Activated CD8-positive, alpha-beta T cell treated with anti-CD3 and anti-CD28 coated beads, Interleukin-2, amount 10 ng/mL, durations not matched to agents 7 days and 5 days (primary cell): ENCODE data around the gene ENTHD1. TPM values are rescaled to one million over a fixed set of nuclear protein-coding genes. Genes with fewer than 3 reads are reported as not detected.

Experiments
- ATAC-seq: fragments of 150-1000 bp; cut with Tn5 transposase; one replicate; pipeline ENCODE4 v1.10.0; 2021; ENCODE audit warnings: moderate library complexity
- CTCF ChIA-PET: fragments of 350-600 bp; sonication (Branson Sonifier 250); formaldehyde crosslinking; loops from one replicate; lab custom pipeline; 2021; ENCODE audit warnings: antibody characterized with exemption; lab: Charles Lee
- POLR2A ChIA-PET: fragments of 350-600 bp; sonication (Branson Sonifier 250); formaldehyde crosslinking; loops from one replicate; lab custom pipeline; 2021; ENCODE audit warnings: antibody characterized with exemption; lab: Charles Lee
- DNase-seq: peaks from one replicate; pipeline ENCODE4 v3.0.0-alpha.2; 2020
- H3K27ac Mint-ChIP-seq: one replicate; pipeline ENCODE4 v1.8.0; 2021; ENCODE audit warnings: mild to moderate bottlenecking, mixed read lengths
- H3K27me3 Mint-ChIP-seq: one replicate; pipeline ENCODE4 v1.8.0; 2021; ENCODE audit warnings: low read depth, mixed read lengths
- H3K36me3 Mint-ChIP-seq: one replicate; pipeline ENCODE4 v1.8.0; 2021; ENCODE audit warnings: low read depth, mixed read lengths
- H3K4me1 Mint-ChIP-seq: one replicate; pipeline ENCODE4 v1.8.0; 2021; ENCODE audit warnings: low read depth, mixed read lengths
- H3K4me3 Mint-ChIP-seq: one replicate; pipeline ENCODE4 v1.8.0; 2021; ENCODE audit warnings: mild to moderate bottlenecking, mixed read lengths
- H3K9me3 Mint-ChIP-seq: one replicate; pipeline ENCODE4 v1.8.0; 2022; ENCODE audit warnings: mixed read lengths; ENCODE audit not compliant: insufficient read depth
- total RNA-seq, 2 experiments: library from RNA; stranded (reverse); gene quantifications; one replicate each; pipeline ENCODE4 v1.2.3, GENCODE V29; 2021

Gene ENTHD1
- total RNA-seq, 2 experiments from 2014 or later, result 0.11 TPM; not detected in 1

DNA sequence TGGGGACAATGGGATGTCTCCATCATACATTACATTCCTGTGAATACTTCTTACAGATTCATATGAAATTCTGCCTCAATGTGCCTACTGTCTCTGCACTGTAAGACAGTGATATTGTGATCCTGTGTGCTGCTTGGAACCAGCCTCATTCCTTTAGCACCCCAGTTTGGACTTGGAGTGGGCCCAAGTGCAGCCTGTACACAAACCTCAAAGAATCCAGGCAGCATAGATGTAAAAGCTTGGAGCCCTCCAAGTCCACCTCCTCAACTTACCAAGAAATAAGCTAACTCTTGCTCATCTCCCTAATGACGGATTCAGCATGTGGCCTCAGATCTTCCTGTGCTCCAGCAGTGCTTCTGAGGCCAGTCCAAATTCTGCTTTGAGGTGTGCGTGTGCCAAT lies 31.7 kb upstream of the ENTHD1 start:
- Mint-ChIP-seq H3K27ac (no peak overlapping the region), H3K4me1 (peaks cover 54% of the 10 kb centered on the region), H3K4me3 (no peak overlapping the region), H3K9me3 (no peaks in the 10 kb centered on the region), H3K27me3 (no peaks in the 10 kb centered on the region), H3K36me3 (peaks cover 56% of the 10 kb centered on the region)
- ChIA-PET CTCF (interaction anchor here (0.9 to 11.3 kb wide), 11 partner anchors 8 to 423 kb away, joined by 3 to 242 read pairs (median 6); partner anchors contain the start of gene GRAP2), POLR2A (interaction anchor here (0.6 to 11.3 kb wide), 10 partner anchors 8 to 151 kb away, joined by 3 to 412 read pairs (median 6); partner anchors contain the start of gene GRAP2)
- ATAC-seq, result peak; percentile 0
- no peak for DNase-seq

DNA sequence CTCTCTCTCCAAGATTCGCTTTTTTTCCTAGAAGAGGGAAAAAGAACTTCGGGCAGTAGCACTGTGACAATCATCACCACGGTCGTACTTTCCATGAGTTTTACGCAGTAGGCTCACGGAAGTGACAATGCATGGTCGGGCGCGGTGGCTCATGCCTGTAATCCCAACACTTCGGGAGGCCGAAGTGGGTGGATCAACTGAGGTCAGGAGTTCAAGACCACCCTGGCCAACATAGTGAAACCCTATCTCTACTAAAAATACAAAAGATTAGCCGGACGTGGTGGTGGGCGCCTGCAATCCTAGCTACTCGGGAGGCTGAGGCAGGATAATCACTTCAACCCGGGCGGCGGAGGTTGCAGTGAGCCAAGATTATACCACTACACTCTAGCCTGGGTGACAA lies 30.7 kb upstream of the ENTHD1 start:
- peaks cover 66% of the 10 kb centered on the region for H3K36me3 Mint-ChIP-seq
- no peak overlapping the region for H3K4me3 Mint-ChIP-seq
- ATAC-seq (no peak), DNase-seq (no peak)
- peaks cover 64% of the 10 kb centered on the region for H3K4me1 Mint-ChIP-seq
- no peaks in the 10 kb centered on the region for H3K9me3 Mint-ChIP-seq
- POLR2A ChIA-PET, result interaction anchor here (1.1 to 11.3 kb wide), 5 partner anchors 9 to 24 kb away, joined by 5 to 412 read pairs (median 17); partner anchors contain the start of gene GRAP2
- H3K27me3 Mint-ChIP-seq, result no peaks in the 10 kb centered on the region
- CTCF ChIA-PET, result interaction anchor here (0.9 to 11.3 kb wide), 8 partner anchors 9 to 424 kb away, joined by 3 to 242 read pairs (median 14); no protein-coding TSS in a partner anchor
- no peak overlapping the region for H3K27ac Mint-ChIP-seq

DNA sequence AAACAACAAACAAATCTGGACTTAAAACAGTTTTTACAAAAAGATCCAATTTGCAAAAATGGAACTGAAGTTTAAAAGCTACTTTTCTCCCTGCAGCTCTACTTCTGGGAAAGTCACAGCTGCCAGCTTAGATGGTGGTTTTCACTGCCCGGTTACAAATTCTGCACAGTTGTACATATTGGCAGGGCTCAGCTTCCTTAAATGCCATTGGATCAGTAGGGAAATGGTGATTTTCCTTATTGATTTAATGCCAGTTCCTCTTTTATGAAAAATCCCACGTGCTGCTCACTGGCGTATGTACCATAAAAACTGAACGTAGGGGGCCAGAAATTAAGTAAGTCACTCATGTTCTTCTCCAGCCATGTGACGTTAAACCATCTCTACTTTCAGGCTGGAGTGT lies 30.1 kb upstream of the ENTHD1 start:
- Mint-ChIP-seq H3K36me3 (peaks cover 66% of the 10 kb centered on the region), H3K27ac (no peak overlapping the region), H3K27me3 (no peaks in the 10 kb centered on the region), H3K9me3 (no peaks in the 10 kb centered on the region), H3K4me1 (peaks cover 65% of the 10 kb centered on the region), H3K4me3 (no peak overlapping the region)
- POLR2A ChIA-PET, result interaction anchor here (1.7 to 11.3 kb wide), 3 partner anchors 9 to 23 kb away, joined by 8 to 412 read pairs (median 17); partner anchors contain the start of gene GRAP2
- CTCF ChIA-PET, result interaction anchor here (1.9 to 11.3 kb wide), 5 partner anchors 10 to 100 kb away, joined by 6 to 242 read pairs (median 42); no protein-coding TSS in a partner anchor
- ATAC-seq, result no peak
- no peak for DNase-seq

DNA sequence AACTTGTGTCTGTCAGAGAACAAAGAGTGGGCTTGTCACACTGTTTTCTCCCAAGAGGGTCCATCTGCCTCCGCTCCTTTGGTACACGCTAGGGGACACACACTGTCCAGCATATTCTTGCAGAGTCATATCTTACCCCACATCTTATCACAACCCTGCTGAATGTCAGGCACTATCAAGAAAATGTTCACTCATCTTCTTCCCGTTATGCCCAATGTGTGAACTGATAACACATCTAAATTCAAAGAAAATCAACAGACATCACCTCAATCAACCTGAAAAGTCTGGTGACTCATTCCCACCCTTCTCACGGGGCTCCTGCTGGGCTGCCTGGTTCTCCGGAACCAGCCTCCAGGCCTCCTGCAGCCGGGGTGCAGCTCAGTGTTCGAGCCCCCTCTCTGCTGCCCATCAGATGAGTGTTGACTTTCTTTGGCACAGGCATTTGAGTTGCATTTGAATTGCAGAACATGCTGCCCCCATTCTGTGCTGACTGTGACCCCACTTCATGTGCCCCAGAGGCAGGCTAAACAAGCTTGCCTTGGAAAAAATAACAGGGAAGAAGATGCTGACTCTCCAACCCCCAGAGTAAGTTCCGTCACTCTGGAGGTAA lies 26.7 kb upstream of the ENTHD1 start:
- peaks cover 88% of the 10 kb centered on the region for H3K4me1 Mint-ChIP-seq
- peak; percentile 66 for ATAC-seq
- peak; percentile 70 for DNase-seq
- POLR2A ChIA-PET, result interaction anchor here (0.6 to 11.3 kb wide), 12 partner anchors 9 to 146 kb away, joined by 3 to 412 read pairs (median 6); partner anchors contain the start of gene GRAP2
- H3K4me3 Mint-ChIP-seq, result peak overlapping the region; percentile 71
- H3K27ac Mint-ChIP-seq, result peak overlapping the region; percentile 94
- no peaks in the 10 kb centered on the region for H3K27me3 Mint-ChIP-seq
- H3K36me3 Mint-ChIP-seq, result peaks cover 78% of the 10 kb centered on the region
- CTCF ChIA-PET, result interaction anchor here (0.9 to 11.3 kb wide), 7 partner anchors 9 to 105 kb away, joined by 3 to 242 read pairs (median 7); no protein-coding TSS in a partner anchor
- no peaks in the 10 kb centered on the region for H3K9me3 Mint-ChIP-seq

DNA sequence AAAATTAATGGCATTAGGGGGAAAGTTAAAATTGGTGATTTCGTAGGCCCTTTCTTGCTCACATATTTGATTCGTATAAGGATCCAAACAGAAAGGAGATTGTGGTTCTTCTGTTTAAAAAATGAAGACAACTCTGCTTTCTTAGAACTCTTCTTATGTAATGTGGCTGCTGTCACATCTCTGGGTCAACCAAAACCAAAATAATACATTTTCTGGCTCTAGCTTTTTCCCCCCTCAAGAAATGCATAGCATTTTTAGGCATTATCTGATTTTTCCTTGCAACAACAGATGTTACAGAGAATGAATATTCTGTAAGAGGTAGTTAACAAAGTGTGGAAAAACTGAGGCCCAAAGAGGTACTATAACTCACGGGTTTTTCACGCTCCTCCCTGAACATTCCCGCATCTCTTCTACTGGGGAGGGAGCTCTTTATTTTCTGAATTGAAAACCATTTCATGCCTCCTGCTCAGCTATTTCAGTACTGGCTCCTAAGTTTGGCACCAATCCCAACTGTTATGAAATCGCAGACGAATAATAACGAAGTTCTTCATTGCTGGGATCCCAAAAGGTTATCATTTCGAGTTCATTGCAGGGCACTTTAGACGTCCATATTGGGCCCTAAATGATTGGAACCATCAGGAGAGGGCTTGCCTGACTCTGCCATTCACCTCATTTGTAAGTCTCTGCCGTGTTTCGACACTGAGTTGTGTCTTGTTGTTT lies 24.4 kb upstream of the ENTHD1 start:
- ChIA-PET POLR2A (interaction anchor here (0.8 to 17.3 kb wide), 6 partner anchors 8 to 144 kb away, joined by 3 to 412 read pairs (median 24); partner anchors contain the start of gene GRAP2), CTCF (interaction anchor here (0.8 to 16.0 kb wide), 14 partner anchors 8 to 126 kb away, joined by 3 to 242 read pairs (median 4); partner anchors contain the start of gene GRAP2)
- Mint-ChIP-seq H3K4me1 (peaks cover 85% of the 10 kb centered on the region), H3K4me3 (peak overlapping the region; percentile 73), H3K27me3 (no peaks in the 10 kb centered on the region), H3K27ac (peak overlapping the region; percentile 91), H3K36me3 (peaks cover 74% of the 10 kb centered on the region), H3K9me3 (no peaks in the 10 kb centered on the region)
- DNase-seq (no peak), ATAC-seq (no peak)

DNA sequence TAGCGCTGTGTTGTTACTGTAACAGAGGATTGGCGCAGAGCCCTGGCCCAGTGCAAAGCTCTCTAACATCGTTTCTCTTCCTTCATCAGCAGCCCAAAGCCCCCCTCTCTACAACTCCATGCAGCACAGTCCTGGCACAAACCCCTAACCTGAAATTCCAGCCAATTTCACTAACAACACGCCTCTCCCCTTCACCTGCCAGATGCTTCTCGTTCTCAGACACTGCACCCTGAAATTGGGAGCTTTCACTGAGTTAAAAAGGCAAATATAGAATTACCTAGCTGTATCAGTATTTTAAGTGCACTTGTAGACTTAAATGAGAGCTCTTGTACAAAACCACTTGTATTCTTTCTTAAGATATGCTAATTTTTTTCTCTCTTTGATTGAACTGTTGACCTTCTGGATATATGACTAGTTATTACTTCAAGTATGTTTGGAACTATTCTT lies 23.7 kb upstream of the ENTHD1 start:
- ATAC-seq (no peak), DNase-seq (no peak)
- ChIA-PET POLR2A (interaction anchor here (0.6 to 17.3 kb wide), 9 partner anchors 8 to 392 kb away, joined by 3 to 412 read pairs (median 4); partner anchors contain the start of genes GRAP2 and TNRC6B), CTCF (interaction anchor here (0.9 to 16.0 kb wide), 12 partner anchors 8 to 332 kb away, joined by 3 to 242 read pairs (median 4); no protein-coding TSS in a partner anchor)
- Mint-ChIP-seq H3K36me3 (peaks cover 77% of the 10 kb centered on the region), H3K4me1 (peaks cover 86% of the 10 kb centered on the region), H3K27ac (peak overlapping the region; percentile 91), H3K27me3 (no peaks in the 10 kb centered on the region), H3K4me3 (peak overlapping the region; percentile 73), H3K9me3 (no peaks in the 10 kb centered on the region)

DNA sequence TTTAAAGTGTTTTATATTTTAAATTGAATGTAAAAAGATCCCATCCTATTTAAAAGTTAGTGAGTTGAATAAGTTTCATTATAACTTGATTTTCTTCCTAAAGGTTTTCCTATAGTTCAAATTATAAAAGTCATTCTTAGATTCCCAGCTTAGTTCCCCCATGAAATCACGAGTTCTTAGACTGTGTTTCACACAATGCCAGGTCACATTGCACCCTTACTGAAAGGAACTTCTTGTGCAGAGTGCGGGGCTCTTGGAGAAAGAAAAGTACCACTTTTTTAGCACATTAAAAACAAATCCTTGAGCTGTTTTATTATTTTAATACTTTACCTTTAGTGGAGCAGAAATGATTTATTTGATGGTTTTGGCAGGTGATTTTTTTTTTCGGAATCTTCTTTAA lies 22.9 kb upstream of the ENTHD1 start:
- ATAC-seq (no peak), DNase-seq (no peak)
- POLR2A ChIA-PET, result interaction anchor here (0.6 to 17.3 kb wide), 10 partner anchors 9 to 392 kb away, joined by 3 to 412 read pairs (median 5); partner anchors contain the start of genes GRAP2 and TNRC6B
- H3K4me1 Mint-ChIP-seq, result peaks cover 88% of the 10 kb centered on the region
- peak overlapping the region; percentile 76 for H3K27ac Mint-ChIP-seq
- peak overlapping the region; percentile 95 for H3K4me3 Mint-ChIP-seq
- CTCF ChIA-PET, result interaction anchor here (0.8 to 16.0 kb wide), 13 partner anchors 9 to 388 kb away, joined by 3 to 242 read pairs (median 5); no protein-coding TSS in a partner anchor
- H3K27me3 Mint-ChIP-seq, result no peaks in the 10 kb centered on the region
- no peaks in the 10 kb centered on the region for H3K9me3 Mint-ChIP-seq
- H3K36me3 Mint-ChIP-seq, result peaks cover 78% of the 10 kb centered on the region

DNA sequence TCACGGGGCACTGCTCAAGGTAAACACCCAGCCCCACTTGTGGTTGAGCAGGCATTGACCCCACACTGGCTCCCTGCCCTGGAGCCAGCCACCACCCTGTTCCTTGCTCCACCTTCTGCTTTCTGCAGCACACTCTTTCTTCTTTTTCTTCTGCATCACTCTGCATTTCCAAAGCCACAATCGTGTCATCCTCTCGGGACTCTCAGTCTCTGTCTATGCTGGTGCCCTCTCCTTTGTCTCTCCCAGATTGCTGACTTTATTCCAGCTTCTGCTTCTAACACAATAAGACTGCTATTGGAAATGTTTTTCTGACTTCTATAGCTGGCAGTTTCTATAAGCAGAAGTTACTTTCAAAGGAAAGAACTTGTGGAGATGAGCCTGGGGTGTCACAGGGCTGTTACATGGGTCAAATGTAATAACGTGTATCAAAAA lies 21.8 kb upstream of the ENTHD1 start:
- DNase-seq (peak; percentile 43), ATAC-seq (peak; percentile 28)
- POLR2A ChIA-PET, result interaction anchor here (1.3 to 17.3 kb wide), 6 partner anchors 9 to 129 kb away, joined by 3 to 412 read pairs (median 30); partner anchors contain the start of gene GRAP2
- no peaks in the 10 kb centered on the region for H3K27me3 Mint-ChIP-seq
- peak overlapping the region; percentile 95 for H3K4me3 Mint-ChIP-seq
- H3K36me3 Mint-ChIP-seq, result peaks cover 73% of the 10 kb centered on the region
- CTCF ChIA-PET, result interaction anchor here (1.2 to 16.0 kb wide), 9 partner anchors 8 to 386 kb away, joined by 3 to 242 read pairs (median 8); no protein-coding TSS in a partner anchor
- peak overlapping the region; percentile 97 for H3K27ac Mint-ChIP-seq
- peaks cover 88% of the 10 kb centered on the region for H3K4me1 Mint-ChIP-seq
- H3K9me3 Mint-ChIP-seq, result no peaks in the 10 kb centered on the region

DNA sequence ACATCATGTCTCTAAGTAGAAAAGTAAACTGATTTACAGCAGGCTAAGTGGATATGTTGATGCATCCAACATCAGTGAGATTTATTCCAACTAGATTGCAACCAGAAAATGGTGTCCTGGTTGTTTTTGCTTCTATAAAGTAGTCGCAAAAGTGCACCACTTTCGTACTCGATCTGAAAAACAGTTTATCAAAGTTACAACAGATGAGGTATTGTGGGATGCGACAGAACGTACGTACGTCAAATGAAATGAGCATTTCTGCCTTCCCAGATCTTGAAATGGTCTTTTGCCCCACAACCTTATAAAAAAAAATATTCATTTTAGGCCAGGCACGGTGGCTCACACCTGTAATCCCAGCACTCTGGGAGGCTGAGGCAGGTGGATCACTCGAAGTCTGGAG lies 21.0 kb upstream of the ENTHD1 start:
- peak overlapping the region; percentile 97 for H3K27ac Mint-ChIP-seq
- H3K4me1 Mint-ChIP-seq, result peaks cover 87% of the 10 kb centered on the region
- ChIA-PET CTCF (interaction anchor here (0.7 to 16.0 kb wide), 4 partner anchors 9 to 27 kb away, joined by 3 to 242 read pairs (median 7); no protein-coding TSS in a partner anchor), POLR2A (interaction anchor here (1.8 to 17.3 kb wide), 5 partner anchors 9 to 20 kb away, joined by 4 to 412 read pairs (median 43); partner anchors contain the start of gene GRAP2)
- ATAC-seq, result no peak
- DNase-seq, result no peak
- peak overlapping the region; percentile 95 for H3K4me3 Mint-ChIP-seq
- H3K9me3 Mint-ChIP-seq, result no peaks in the 10 kb centered on the region
- H3K36me3 Mint-ChIP-seq, result peaks cover 72% of the 10 kb centered on the region
- H3K27me3 Mint-ChIP-seq, result no peaks in the 10 kb centered on the region

DNA sequence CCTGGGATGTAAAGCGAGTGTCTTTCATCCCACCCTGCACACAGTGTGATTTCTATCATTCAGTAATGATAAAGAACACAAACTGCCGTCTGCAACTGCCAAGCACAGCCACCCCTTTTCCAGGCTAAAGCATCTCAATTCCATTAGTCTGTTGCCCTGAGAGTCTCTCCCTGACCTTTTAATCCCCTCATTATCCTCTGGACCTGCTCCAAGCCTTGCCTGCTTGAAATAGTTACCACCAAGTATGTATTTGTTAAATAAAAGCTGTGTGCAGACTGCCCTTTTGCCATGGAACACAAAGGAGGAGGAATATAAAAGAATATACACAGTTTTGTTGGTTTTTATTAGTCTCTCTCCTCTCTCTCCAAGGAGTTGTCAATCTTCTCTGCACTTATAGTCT lies 20.3 kb upstream of the ENTHD1 start:
- peaks cover 76% of the 10 kb centered on the region for H3K36me3 Mint-ChIP-seq

More for the DNA sequence above, 20.3 kb upstream of the ENTHD1 start:
- no peak for ATAC-seq
- CTCF ChIA-PET, result interaction anchor here (0.7 to 16.0 kb wide), 3 partner anchors 8 to 19 kb away, joined by 4 to 242 read pairs (median 10); no protein-coding TSS in a partner anchor
- DNase-seq, result peak; percentile 18
- no peaks in the 10 kb centered on the region for H3K9me3 Mint-ChIP-seq
- H3K4me1 Mint-ChIP-seq, result peaks cover 90% of the 10 kb centered on the region
- POLR2A ChIA-PET, result interaction anchor here (1.0 to 17.3 kb wide), 5 partner anchors 8 to 130 kb away, joined by 4 to 412 read pairs (median 43); partner anchors contain the start of gene GRAP2
- H3K4me3 Mint-ChIP-seq, result peak overlapping the region; percentile 95
- H3K27me3 Mint-ChIP-seq, result no peaks in the 10 kb centered on the region
- peak overlapping the region; percentile 97 for H3K27ac Mint-ChIP-seq
